ENCODE data around the gene NEURL4.

The NEURL4 gene

DNA sequence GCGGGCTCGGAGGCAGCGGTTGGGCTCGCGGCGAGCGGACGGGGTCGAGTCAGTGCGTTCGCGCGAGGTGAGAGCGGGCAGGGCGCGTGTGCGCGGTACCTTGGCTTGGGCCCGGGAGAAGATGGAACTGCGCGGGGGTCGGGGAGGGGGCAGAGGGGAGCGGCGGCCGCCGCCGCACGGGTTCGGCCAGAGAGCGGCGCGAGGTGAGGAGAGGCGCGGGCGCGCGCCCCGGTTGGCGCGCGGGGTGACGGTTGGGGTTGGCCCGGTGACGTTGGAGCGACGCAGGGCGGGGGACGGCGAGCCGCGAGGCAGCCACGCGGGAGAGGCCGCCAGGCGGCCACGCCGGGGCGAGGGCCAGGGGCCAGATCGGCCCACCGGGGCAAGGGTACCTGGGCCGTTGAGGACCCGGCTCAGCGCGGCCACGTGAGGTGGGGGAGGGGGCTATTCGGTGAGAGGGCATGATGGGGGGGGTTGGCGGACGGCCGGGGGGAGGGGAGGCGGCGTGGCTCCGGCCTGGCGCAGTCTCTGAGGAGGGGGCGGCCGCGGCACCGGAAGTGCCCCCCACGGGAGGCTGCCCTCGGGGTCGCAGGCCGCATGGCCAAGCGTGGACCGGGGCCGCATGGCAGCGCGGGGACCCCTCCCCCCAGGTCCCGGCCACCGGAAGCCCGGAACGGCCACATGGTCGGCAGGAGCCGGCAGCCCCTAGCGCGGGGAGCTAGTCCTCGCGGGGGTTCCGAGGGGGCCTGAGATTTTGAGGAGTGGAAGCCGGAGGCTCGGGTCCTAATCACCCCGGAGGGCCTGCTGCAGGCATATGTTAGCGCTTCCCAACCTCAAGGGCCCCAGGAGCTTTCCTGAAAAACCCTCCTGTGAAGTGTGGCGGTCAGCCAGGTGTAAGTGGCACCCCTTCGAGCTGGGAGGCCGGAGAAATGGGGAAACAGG lies 21.2 kb downstream of the NEURL4 start:
- FAIRE-seq (peak; percentile 36), DNase-seq (ENCODE audit: insufficient read length, low spot score) (no peak)

DNA sequence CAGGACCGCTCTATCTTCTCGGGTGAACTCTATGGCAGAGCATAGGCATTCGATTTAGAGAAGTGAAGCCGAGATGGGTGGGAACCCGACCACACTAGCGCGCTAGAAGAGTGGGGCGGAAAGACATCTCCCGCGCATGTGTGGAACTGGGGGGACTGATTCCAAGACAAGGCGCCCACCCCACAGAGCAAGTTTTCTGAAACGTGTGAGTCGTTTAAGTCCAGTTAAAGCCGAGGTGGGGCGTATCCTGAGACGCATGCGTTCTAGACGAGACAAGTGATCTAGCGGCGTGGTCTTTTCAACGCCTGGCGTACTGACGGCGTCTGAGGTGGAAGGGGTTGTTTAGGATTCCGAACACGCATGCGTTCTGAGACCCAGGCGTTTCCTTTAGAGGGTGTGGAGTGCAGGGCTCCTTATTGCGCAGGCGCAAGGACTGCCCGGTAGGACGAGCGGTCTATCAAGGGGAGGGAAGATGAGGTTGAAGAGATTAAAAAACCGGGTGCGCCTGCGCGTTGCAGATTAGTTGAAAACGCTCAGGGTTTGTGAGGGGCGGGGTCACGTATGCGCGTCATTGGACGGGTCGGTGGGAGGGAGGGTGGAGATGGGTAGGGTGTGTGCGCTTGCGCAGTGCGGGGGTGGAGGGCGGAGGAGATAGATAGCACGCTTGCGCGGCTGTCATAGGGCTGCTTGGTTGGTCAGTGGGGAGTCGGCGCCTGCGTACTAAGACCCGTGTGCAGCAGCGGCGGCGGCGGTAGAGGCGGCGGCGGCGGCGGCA lies 22.0 kb downstream of the NEURL4 start, which contains the start of gene EIF5A:
Gene EIF5A, plus strand, starts transcription at position 718 of the 775 bp plus-strand sequence. CDS start 2,008 bp downstream, outside the sequence.
- peak; percentile 99 for DNase-seq (ENCODE audit: insufficient read length, low spot score)
- FAIRE-seq = peak; percentile 99

DNA sequence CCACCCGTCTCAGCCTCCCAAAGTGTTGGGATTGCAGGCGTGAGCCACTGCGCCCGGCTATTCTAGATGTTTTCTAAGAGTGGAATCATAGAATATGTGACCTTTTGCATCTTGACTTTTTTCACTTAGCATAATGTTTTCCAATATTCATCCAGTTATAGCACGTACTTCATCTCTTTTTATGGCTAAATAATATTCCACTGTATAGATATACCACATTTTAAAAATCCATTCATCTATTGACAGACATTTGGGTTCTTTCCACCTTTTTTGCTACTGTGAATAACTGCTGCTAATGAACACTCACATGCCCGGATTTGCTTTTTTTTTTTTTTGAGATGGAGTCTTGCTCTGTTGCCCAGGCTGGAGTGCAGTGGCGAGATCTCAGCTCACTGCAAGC lies 25.0 kb downstream of the NEURL4 start:
- DNase-seq (ENCODE audit: insufficient read length, low spot score) = no peak
- no peak for FAIRE-seq

DNA sequence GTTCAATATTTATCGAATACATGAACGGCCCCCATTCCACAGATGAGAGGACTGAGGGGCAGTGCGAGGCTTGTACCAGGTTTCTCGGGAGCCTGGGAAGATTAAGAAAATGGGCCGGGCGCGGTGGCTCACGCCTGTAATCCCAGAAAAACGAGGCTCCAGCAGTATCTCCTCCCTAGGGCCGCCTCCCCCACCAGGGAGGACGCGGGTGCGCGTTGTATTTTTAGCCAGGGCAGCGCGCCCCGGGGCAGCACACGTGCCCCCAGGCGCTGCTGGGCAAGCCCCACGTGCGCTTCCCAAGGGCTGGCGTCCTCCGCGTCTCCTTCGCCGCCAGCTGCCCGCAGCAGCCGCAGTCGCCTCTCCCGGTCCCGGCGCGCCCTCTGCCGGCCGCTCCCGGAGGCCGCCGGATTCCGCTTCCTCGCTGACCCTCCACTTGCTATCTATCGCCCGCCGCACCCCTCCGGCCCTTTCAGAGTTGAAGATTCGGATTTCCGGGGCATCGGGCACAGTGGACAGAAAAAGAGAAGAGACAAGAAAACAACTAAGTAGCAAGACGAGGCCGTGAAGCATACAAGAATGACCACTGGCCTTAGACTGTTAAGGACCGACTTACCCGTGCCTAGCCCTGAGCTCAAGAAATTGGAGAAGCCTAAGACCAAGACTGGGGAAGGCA lies 32.8 kb downstream of the NEURL4 start:
- FAIRE-seq (peak; percentile 81), DNase-seq (ENCODE audit: insufficient read length, low spot score) (peak; percentile 91)

DNA sequence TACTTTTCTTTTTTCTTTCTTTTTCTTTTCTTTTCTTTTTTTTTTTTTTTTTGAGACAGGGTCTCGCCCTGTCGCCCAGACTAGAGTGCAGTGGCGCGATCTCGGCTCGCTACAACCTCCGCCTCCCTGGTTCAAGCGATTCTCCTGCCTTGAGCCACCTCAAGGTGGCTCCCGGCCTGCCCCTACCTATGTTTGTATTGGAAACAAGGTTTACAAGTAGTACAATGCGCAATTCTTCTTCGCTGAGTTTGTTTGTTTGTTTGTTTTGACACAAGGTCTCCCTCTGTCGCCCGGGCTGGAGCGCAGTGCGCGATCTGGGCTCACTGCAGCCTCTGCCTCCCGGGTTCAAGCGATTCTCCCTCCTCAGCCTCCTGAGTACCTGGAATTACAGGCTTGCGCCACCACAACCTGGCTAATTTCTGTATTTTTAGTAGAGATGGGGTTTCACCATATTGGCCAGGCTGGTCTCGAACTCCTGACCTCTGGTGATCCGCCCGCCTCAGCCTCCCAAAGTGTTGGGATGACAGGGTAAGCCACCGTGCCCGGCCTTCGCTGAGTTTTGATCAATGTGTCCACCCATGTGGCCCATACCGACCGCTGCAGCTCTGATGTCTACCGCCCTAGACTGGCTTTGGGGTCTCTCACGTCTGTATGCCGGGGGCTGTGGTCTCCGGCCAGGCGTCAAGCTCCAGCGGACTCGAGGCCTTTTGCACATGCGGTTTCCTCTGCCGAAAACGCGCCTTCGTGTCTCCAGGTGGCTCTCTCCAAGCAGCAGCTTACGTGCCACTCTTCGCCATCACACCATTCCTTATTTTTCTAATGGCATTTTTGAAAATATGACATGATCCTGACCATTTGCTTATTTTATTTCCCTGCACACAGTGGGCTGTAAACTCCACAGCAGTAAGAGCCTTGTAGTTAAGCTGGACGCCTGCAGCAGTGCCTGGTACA lies 33.6 kb downstream of the NEURL4 start:
- FAIRE-seq (no peak), DNase-seq (ENCODE audit: insufficient read length, low spot score) (no peak)

DNA sequence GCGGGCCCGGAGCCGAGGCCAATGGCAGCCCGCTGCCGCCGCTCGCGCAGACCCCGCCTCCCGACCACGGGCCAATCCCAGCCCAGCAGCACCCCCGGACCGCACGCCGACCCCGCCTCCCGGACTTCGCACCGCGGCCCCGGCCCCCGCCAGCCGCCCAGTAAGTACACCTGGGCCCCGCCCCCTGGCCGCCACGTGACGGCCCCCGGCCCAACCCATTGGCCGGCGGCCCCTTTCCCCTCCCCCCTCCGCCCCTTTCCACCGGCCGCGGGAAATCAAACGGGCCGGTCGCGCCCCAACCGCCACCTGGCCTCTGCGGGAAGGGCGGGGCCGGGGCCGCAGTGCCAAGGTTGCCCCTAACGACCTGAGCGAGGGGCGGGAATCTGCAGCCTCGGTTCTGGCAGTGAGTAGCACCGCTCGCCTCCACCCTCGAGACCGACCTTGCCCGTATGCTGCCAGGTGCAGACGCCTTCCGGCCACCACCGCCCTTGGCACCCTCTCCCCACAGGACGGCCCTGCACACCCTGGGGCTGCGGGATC lies 34.5 kb downstream of the NEURL4 start, which contains the start of gene YBX2:
Gene YBX2, minus strand, starts transcription at position 26 of the 540 bp plus-strand sequence. CDS start 139 bp downstream, outside the sequence.
- FAIRE-seq (no peak), DNase-seq (ENCODE audit: insufficient read length, low spot score) (no peak)

DNA sequence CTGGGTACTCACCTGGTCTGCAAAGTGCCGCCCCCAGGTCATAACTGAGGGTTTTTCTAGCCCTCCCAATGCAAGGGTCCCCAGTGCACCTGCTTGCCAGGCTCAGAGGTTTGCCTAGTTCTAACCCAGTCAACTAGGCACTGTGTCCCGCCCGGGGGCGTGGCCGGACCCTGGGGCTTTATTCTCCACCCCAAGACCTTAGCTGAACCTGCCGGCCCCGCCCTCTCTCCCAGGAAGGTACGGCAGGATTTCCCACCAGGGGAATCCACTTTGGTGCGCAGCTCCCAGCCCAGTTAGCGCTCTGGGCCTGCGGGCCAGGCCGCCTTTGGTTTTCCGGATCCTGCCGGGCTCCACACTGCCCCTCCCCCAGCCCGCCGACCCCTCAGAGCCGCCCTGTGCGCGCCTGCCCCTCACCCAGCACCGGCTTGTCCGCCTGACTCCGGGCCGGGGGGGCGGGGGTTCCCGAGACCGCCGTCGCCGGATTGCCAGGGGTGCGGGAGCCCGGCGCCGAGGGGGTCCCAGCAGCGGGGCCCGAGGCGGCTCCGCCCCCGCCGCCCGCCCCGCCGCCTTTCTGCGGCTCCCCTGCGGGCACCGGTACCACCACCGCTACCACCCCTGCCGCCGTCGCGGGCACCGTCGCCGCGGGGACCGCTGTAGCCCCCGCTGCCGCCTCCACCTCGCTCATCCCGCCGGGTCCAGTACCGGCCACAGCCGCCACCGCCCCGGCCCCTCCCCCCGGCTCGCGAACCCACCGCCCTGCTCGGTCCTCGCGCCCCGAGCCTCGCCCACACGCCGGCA lies 35.1 kb downstream of the NEURL4 start:
- DNase-seq (ENCODE audit: insufficient read length, low spot score) (no peak), FAIRE-seq (no peak)

DNA sequence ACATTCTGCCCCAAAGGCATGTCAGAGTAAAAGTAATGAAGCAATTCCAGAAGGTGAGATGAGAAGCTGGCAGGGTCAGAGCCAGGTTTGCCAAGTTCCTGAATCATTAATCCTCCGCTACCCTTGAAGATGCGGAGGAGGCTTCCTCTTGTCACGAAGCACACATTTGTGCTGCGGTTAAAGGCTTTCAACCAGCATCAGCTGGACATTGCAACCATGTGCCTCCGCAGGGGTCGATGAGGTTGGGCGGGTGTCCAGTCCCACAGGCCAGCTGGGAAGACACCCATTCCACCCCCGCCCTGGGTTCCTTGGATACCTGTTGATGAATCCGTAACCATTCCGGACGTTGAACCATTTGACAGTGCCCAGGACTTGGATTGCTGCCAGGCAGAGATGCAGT lies 36.0 kb downstream of the NEURL4 start:
- peak; percentile 35 for DNase-seq (ENCODE audit: insufficient read length, low spot score)
- FAIRE-seq = peak; percentile 36

DNA sequence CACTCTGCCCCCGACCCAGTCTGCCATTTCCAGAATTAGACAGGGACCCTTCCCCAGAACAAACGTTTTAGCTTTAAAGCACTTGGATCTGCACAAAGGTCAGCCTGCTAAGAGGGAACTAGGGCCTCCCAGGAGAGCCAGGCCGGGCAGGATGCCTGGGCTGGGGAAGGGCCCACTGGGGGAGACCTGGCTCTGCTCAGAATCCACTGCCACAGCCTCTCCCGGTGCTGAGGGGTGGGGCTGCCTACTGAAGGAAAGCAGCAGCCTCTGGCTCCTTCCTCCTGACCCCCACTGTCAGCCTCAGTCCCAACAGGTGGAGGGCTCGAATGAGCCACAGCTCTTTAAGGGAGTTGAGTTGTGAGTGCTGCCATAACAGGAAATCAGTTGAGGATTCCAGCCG lies 36.4 kb downstream of the NEURL4 start:
- DNase-seq (ENCODE audit: insufficient read length, low spot score) (no peak), FAIRE-seq (no peak)

DNA sequence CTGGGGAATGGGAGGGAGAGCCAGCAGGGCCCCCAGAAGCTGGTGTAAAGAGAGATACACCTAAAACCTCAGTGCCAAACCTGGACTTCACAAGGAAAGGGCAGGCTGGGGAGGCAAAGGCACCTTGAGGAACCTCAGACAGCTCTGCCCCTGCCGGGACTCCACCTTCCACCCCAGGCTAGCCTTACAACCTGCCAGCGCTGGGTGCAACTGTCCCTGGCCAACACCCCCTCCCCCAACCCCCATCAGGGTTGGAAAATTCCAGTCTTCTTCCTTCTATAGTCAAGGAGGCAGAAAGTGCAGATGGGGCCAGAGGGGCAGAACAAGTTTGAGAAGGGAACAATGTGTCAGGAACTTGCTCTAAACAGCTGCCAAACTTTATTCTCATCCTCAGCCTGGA lies 36.9 kb downstream of the NEURL4 start:
- no peak for DNase-seq (ENCODE audit: insufficient read length, low spot score)
- no peak for FAIRE-seq

DNA sequence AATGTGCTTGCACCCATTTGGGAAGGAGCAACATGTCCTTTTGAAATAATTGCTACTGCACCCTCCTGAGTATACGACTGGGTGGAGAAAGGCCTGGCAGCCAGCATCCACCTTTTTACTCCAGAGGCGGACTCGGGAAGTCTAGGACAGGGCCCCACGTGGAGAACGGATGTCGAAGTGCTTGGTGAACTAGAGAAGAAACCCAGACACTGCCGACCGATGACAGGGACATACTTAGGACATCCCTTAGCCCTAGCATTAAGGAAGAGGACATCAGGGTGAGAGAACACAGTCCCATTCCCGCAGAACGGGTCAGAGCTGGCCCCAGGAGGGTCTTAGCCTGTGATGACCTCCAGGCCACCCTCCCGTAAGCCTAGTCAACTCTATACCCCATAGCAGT lies 38.5 kb downstream of the NEURL4 start:
- DNase-seq (ENCODE audit: insufficient read length, low spot score) (no peak), FAIRE-seq (no peak)

DNA sequence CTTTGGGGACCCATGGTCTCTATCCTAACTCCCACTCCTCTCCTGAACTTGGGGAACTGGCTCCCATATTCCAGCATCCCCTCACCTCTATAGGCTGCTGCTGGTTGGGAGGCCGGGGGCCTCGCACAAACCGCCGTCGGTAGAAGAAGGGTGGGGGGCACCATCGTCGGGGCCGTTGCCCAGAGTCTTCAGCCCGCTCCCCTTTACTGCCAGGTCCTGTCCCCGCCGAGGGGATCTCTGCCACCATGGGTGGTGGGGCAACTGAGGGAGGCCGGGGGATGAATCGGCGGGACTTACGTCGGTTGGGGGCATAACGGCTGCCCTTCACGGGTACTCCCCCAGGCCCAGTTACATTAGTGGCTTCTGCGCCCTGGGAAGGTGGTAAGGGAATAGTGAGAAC lies 39.0 kb downstream of the NEURL4 start:
- DNase-seq (ENCODE audit: insufficient read length, low spot score) (no peak), FAIRE-seq (no peak)

DNA sequence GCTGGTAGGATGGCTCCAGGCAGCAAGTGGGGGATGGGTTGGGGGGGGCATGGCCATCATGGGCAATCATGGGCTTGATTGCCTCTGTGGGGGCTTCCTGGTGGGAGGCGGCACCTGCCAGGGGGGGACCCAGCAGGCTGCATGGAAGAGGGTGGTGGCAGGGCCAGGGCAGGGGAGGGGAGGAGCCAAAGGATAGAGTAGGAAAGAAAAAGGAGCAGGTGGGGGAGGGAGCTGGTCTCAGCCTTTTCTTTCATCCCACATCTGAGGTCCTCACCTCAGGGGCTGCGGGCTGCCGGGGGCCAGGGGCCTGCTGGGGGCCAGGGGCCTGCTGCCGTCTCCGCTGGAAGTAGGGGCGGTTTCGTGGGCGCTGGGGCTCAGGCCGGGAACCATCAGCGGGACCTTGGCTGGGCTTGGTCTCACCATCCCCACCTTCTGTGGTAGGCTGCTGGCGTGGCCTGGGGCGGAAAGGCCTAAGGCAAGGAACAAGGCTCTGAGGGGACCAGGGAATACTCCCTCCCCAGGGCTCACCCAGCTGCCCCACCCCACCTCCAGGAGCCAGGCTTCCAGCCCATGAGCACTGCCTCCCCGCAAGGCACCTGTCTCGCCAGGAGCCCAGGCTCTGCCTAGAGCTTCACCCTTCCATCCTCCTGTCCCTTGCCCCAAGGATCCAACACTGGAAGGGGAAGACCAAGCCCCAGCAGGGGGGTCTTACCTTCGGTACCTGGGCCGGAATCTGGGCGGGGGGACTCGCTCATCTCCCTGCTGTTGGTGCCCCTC lies 39.7 kb downstream of the NEURL4 start:
- no peak for FAIRE-seq

DNA sequence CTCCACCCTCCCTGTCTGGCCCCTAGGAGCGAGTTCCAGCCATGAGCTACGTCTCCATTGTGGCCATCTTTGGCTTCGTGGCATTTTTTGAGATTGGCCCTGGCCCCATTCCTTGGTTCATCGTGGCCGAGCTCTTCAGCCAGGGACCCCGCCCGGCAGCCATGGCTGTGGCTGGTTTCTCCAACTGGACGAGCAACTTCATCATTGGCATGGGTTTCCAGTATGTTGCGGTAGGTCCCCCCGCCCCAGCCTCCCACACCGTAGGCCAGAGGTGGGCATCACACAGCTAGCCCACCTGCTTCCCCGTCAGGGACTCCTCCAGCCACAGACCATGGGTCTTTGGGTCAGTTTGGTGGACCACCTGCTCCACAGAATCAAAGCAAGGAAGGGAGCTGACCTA lies 43.5 kb downstream of the NEURL4 start:
- no peak for DNase-seq (ENCODE audit: insufficient read length, low spot score)
- FAIRE-seq = no peak

More for the DNA sequence above, 39.7 kb downstream of the NEURL4 start:
- DNase-seq (ENCODE audit: insufficient read length, low spot score) = no peak

DNA sequence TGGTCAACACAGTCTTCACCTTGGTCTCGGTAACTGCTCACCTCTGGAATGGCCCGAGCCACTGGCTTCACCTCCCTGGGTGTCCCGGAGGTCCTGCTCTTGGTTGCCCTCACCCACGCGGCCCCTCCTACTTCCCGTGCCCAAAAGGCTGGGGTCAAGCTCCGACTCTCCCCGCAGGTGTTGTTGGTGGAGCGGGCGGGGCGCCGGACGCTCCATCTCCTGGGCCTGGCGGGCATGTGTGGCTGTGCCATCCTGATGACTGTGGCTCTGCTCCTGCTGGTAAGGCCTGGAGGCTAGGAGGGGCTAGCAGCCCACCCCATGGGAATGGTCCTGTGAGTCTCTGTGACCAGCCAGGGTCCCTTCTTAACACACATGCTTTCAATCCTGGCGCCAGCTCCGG lies 44.2 kb downstream of the NEURL4 start:
- no peak for DNase-seq (ENCODE audit: insufficient read length, low spot score)
- FAIRE-seq = no peak

DNA sequence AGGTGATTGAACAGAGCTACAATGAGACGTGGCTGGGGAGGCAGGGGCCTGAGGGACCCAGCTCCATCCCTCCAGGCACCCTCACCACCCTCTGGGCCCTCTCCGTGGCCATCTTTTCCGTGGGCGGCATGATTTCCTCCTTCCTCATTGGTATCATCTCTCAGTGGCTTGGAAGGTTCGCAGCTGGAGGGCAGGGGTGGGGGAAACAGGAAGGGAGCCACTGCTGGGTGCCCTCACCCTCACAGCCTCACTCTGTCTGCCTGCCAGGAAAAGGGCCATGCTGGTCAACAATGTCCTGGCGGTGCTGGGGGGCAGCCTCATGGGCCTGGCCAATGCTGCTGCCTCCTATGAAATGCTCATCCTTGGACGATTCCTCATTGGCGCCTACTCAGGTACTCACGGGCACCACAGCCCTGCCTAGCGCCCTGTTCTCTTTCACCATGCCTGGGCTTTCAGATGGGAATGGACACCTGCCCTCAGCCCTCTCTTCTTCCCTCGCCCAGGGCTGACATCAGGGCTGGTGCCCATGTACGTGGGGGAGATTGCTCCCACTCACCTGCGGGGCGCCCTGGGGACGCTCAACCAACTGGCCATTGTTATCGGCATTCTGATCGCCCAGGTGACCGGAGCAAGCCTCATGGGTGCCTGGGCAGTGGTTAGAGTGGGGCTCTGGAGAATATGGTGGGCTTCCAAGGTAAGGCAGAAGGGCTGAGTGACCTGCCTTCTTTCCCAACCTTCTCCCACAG lies 45.5 kb downstream of the NEURL4 start:
- DNase-seq (ENCODE audit: insufficient read length, low spot score) = no peak
- no peak for FAIRE-seq

DNA sequence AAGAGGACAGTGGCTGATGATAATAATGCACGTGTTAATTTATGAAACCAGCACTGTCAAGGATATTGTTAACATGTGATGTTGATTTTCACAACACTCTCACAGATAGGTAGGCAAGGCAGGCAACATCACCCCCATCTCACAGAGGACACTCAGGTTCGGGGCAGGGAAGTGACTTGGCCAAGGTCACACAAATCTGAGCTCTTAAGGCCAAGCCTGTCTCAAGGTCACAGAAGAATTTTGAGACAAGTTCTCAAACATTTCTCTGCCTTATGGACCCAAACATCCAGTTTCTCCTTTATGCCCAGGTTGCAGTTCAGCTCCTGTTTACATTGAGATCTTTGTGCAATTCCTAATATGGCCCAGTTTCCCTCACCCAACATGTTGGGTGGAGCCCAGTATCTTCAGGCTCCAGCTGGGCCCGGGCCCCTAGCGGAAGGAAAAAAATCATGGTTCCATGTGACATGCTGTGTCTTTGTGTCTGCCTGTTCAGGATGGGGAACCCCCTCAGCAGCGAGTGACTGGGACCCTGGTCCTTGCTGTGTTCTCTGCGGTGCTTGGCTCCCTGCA lies 46.3 kb downstream of the NEURL4 start:
- peak; percentile 4 for FAIRE-seq
- DNase-seq (ENCODE audit: insufficient read length, low spot score) = no peak
